ENCODE measurements around the gene CDC42SE1.

- TF ChIP-seq SIN3A (IDR thresholded peaks at IDR 0.05; ENCODE audit: borderline replicate concordance, insufficient read depth, low read depth, low read length) (no peak), CTCF (IDR thresholded peaks at IDR 0.05) (no peak), POLR2AphosphoS5 (IDR thresholded peaks at IDR 0.05; ENCODE audit: low read depth, low read length) (no peak)
These were observed 46.5 kb downstream of the CDC42SE1 start for GRCh38 chr1:151012684-151013471.

All from Panc1 (cell line).